ENCODE data around the gene ARL4A. TPM values are rescaled to one million over a fixed set of nuclear protein-coding genes. Genes with fewer than 3 reads are reported as not detected.

The ARL4A gene
- total RNA-seq, 1 donor = 25.3 TPM

DNA sequence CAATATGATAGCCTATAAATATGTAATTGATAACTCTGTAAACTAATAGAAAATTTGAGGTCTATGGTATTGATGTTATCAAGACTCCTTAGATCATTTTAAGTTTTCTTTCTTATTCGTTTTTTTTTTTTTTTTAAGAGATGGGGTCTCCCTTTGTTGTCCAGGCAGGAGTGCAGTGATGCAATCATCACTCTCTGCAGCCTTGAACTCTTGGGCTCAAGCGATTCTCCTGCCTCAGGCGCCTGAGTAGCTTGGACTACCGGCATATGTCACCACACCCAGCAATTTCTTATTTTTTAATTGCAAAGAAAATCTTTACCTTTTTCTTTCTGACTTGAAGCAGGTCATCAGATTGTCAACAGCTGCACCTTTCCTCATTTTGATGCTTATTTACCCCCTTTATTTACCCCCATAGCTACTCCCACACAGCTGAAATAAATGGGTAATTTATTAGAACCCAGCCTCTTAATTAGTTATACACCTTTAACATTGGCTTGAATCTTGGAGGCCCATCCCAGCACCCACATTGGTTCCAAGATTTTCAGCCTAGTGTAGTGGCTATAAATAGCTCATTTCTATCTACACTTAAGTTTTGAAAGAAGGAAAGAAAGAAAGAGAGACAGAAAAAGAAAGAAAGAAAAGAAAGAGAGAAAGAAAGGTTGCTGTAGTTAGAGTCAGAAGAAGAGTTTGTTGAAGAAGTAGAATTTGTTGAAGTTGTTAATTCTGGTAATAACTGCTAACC is 38.3 kb downstream of the ARL4A start:
- Histone ChIP-seq H4K20me1 (ENCODE audit: insufficient read depth, low read length) (no peaks in the 10 kb centered on the region), H3K4me2 (ENCODE audit: insufficient read depth, low read length) (no peak overlapping the region), H2AFZ (ENCODE audit: low read length) (no peak overlapping the region), H3K4me3 (ENCODE audit: insufficient read depth, low read length) (no peak overlapping the region), H3K27me3 (ENCODE audit: insufficient read depth, low read length) (no peaks in the 10 kb centered on the region), H3K36me3 (ENCODE audit: insufficient read depth, low read length) (no peaks in the 10 kb centered on the region), H3K9me3 (ENCODE audit: low read depth, low read length) (no peaks in the 10 kb centered on the region), H3K4me1 (ENCODE audit: insufficient read depth, low read length) (peaks cover 5% of the 10 kb centered on the region), H3K79me2 (ENCODE audit: insufficient read depth, low read length) (no peaks in the 10 kb centered on the region), H3K27ac (ENCODE audit: low read depth, low read length) (no peak overlapping the region)
- no peak for DNase-seq (ENCODE audit: insufficient read length, low spot score, missing footprints)
- TF ChIP-seq, protein P1, sequence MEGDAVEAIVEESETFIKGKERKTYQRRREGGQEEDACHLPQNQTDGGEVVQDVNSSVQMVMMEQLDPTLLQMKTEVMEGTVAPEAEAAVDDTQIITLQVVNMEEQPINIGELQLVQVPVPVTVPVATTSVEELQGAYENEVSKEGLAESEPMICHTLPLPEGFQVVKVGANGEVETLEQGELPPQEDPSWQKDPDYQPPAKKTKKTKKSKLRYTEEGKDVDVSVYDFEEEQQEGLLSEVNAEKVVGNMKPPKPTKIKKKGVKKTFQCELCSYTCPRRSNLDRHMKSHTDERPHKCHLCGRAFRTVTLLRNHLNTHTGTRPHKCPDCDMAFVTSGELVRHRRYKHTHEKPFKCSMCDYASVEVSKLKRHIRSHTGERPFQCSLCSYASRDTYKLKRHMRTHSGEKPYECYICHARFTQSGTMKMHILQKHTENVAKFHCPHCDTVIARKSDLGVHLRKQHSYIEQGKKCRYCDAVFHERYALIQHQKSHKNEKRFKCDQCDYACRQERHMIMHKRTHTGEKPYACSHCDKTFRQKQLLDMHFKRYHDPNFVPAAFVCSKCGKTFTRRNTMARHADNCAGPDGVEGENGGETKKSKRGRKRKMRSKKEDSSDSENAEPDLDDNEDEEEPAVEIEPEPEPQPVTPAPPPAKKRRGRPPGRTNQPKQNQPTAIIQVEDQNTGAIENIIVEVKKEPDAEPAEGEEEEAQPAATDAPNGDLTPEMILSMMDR (IDR thresholded peaks at IDR 0.05; ENCODE audit: extremely low read depth, low read depth, low read length) = no peak

DNA sequence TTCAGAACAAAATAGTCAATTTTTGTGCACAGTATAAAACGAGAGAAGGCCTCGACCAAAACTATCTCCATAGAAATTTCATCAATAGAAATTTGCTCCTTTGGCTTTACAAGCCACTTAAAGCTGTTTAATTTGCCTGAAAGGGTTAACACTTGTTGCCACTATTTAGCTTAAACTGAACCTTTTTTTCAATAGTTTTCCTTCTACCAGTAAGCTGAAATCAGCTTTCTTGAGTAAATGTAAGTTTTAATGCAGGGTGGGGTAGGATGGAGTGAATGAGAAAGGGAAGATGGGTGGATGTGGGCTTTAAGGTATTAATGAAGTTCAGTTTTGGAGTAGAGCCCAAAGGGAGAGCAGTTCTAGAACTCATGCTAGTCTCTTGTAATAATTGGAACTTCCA is 39.5 kb downstream of the ARL4A start:
- no peak for DNase-seq (ENCODE audit: insufficient read length, low spot score, missing footprints)
- TF ChIP-seq, protein P1 (IDR thresholded peaks at IDR 0.05; ENCODE audit: extremely low read depth, low read depth, low read length) = no peak
- H3K9me3 ChIP-seq (ENCODE audit: low read depth, low read length) = no peaks in the 10 kb centered on the region
- H4K20me1 ChIP-seq (ENCODE audit: insufficient read depth, low read length) = no peaks in the 10 kb centered on the region
- no peaks in the 10 kb centered on the region for H3K79me2 ChIP-seq (ENCODE audit: insufficient read depth, low read length)
- no peak overlapping the region for H2AFZ ChIP-seq (ENCODE audit: low read length)
- H3K4me3 ChIP-seq (ENCODE audit: insufficient read depth, low read length) = no peak overlapping the region
- no peaks in the 10 kb centered on the region for H3K36me3 ChIP-seq (ENCODE audit: insufficient read depth, low read length)
- H3K27me3 ChIP-seq (ENCODE audit: insufficient read depth, low read length) = no peaks in the 10 kb centered on the region
- H3K4me1 ChIP-seq (ENCODE audit: insufficient read depth, low read length) = peaks cover 5% of the 10 kb centered on the region
- no peak overlapping the region for H3K4me2 ChIP-seq (ENCODE audit: insufficient read depth, low read length)
- peak overlapping the region; percentile 48 for H3K27ac ChIP-seq (ENCODE audit: low read depth, low read length)

DNA sequence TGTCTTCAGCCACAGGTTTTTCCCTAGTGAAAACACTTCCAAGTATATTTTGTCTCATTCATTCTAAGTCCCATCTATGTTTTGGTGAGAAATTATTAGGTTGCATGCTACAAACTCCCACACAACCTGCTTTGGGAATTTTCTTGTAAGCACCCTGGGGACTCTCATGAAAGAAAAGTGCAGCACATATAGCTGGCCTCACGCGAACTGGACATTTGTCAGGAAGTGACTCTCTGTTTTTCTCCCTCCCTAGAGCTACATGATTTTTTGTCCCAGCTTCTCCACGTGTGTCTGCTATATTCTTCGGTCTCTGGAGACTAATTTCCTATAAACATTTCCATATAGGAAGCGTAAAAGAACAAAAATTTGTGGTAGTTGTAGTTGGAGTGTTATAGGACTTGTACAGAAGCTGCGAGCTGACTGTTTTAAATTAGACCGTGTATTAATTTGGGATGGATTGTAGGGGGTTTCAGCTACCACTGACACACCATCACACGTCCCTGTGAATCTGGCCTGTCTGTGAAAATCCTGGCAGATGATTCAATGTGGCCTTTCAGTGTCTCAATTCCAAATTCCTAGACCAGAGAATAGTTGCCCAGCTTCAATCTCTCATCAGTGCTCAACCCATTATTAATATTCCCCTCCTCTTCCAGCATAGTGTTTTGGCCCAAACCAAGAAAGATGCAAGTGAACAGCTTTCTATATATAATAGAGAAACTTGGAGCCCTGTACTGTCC is 40.2 kb downstream of the ARL4A start:
- DNase-seq (ENCODE audit: insufficient read length, low spot score, missing footprints) = no peak
- H3K4me3 ChIP-seq (ENCODE audit: insufficient read depth, low read length) = no peak overlapping the region
- H3K27me3 ChIP-seq (ENCODE audit: insufficient read depth, low read length) = no peaks in the 10 kb centered on the region
- H2AFZ ChIP-seq (ENCODE audit: low read length) = no peak overlapping the region
- H3K79me2 ChIP-seq (ENCODE audit: insufficient read depth, low read length) = no peaks in the 10 kb centered on the region
- H4K20me1 ChIP-seq (ENCODE audit: insufficient read depth, low read length) = no peaks in the 10 kb centered on the region
- peak overlapping the region; percentile 48 for H3K27ac ChIP-seq (ENCODE audit: low read depth, low read length)
- H3K4me2 ChIP-seq (ENCODE audit: insufficient read depth, low read length) = no peak overlapping the region
- TF ChIP-seq, protein P1 (IDR thresholded peaks at IDR 0.05; ENCODE audit: extremely low read depth, low read depth, low read length) = no peak
- H3K9me3 ChIP-seq (ENCODE audit: low read depth, low read length) = no peaks in the 10 kb centered on the region
- peaks cover 5% of the 10 kb centered on the region for H3K4me1 ChIP-seq (ENCODE audit: insufficient read depth, low read length)
- no peaks in the 10 kb centered on the region for H3K36me3 ChIP-seq (ENCODE audit: insufficient read depth, low read length)

DNA sequence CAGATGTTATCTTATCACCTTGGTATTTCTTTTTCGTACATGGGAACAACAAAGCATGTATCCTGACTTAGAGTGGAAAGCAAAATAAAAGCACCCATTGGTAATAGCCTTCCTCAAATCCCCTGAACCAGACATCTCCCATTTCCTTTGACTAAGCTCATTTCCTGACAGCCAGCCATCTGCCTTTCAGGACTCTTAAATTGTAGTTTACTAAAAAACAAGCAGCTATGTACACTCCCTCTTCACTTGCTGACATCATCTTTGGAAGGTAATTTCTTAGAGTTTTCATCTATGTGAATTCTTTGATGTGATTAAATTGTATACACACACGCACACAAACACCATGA is 40.7 kb downstream of the ARL4A start:
- H3K4me3 ChIP-seq (ENCODE audit: insufficient read depth, low read length) = no peak overlapping the region
- no peak overlapping the region for H3K4me2 ChIP-seq (ENCODE audit: insufficient read depth, low read length)
- H2AFZ ChIP-seq (ENCODE audit: low read length) = no peak overlapping the region

More for the DNA sequence above, 40.7 kb downstream of the ARL4A start:
- Histone ChIP-seq H3K27me3 (ENCODE audit: insufficient read depth, low read length) (no peaks in the 10 kb centered on the region), H3K79me2 (ENCODE audit: insufficient read depth, low read length) (no peaks in the 10 kb centered on the region), H4K20me1 (ENCODE audit: insufficient read depth, low read length) (no peaks in the 10 kb centered on the region), H3K9me3 (ENCODE audit: low read depth, low read length) (no peaks in the 10 kb centered on the region), H3K27ac (ENCODE audit: low read depth, low read length) (peak overlapping the region; percentile 48), H3K4me1 (ENCODE audit: insufficient read depth, low read length) (peaks cover 5% of the 10 kb centered on the region), H3K36me3 (ENCODE audit: insufficient read depth, low read length) (no peaks in the 10 kb centered on the region)
- DNase-seq (ENCODE audit: insufficient read length, low spot score, missing footprints) = no peak
- TF ChIP-seq, protein P1 (IDR thresholded peaks at IDR 0.05; ENCODE audit: extremely low read depth, low read depth, low read length) = no peak

Data from osteoblast (primary cell).